H1 (cell line): Measurements from ENCODE around the gene RALGDS. TPM values are rescaled to one million over a fixed set of nuclear protein-coding genes. Genes with fewer than 3 reads are reported as not detected.

Experiments
- CTCF ChIA-PET: fragments of 300-600 bp; sonication (Branson Sonifier 250); formaldehyde crosslinking; loops from one replicate; lab custom pipeline; 2021; ENCODE audit not compliant: partially characterized antibody; lab: Charles Lee
- POLR2A ChIA-PET: fragments of 300-600 bp; sonication (Branson Sonifier 250); formaldehyde crosslinking; loops from one replicate; lab custom pipeline; 2021; ENCODE audit warnings: inconsistent platforms; ENCODE audit not compliant: partially characterized antibody; lab: Charles Lee
- DNase-seq, 2 experiments: peaks; one replicate each; pipeline versions ENCODE4 v3.0.0 to v3.0.0-alpha.2; 2010 to 2022; ENCODE audit warnings: low spot score in 2 of 2, low read depth in 1 of 2, mixed read lengths in 1 of 2
- FAIRE-seq: peaks from 2 replicates; lab custom pipeline; 2011; peaks lifted over from hg19 to GRCh38; lab: Jason Lieb, UNC
- H2AFZ ChIP-seq: 2 replicates; pipeline ENCODE4 v1.8.1; 2012; ENCODE audit warnings: low read length, inconsistent platforms
- H2AK5ac ChIP-seq: 2 replicates; pipeline ENCODE4 v1.6.1; 2013; ENCODE audit warnings: low read depth, low read length
- H2BK120ac ChIP-seq: replicated peaks from 2 replicates; pipeline ENCODE3; 2013; ENCODE audit warnings: low read depth, low read length, inconsistent platforms
- H2BK12ac ChIP-seq: 2 replicates; pipeline ENCODE4 v1.6.1; 2013; ENCODE audit warnings: low read depth, low read length
- H2BK15ac ChIP-seq: 2 replicates; pipeline ENCODE4 v1.6.1; 2013; ENCODE audit warnings: low read length
- H2BK20ac ChIP-seq: 2 replicates; pipeline ENCODE4 v1.6.1; 2013; ENCODE audit warnings: low read length
- H2BK5ac ChIP-seq: 2 replicates; pipeline ENCODE4 v1.6.1; 2013; ENCODE audit warnings: low read depth, low read length
- H3K14ac ChIP-seq: 2 replicates; pipeline ENCODE4 v1.6.1; 2013; ENCODE audit warnings: inconsistent platforms; ENCODE audit not compliant: insufficient read length
- H3K18ac ChIP-seq: 2 replicates; pipeline ENCODE4 v1.6.1; 2013; ENCODE audit warnings: low read length; ENCODE audit errors: extremely low read depth
- H3K23ac ChIP-seq: 2 replicates; pipeline ENCODE4 v1.6.1; 2013; ENCODE audit warnings: inconsistent platforms; ENCODE audit not compliant: insufficient read length
- H3K23me2 ChIP-seq: 2 replicates; pipeline ENCODE4 v1.6.1; 2013; ENCODE audit warnings: low read depth, low read length
- H3K27ac ChIP-seq: 2 replicates; pipeline ENCODE4 v1.6.1; 2011; ENCODE audit warnings: low read depth, low read length, inconsistent platforms
- H3K27me3 ChIP-seq, 4 experiments: replicated peaks in 1 of 4; 1 replicate in 1 of 4; 2 replicates in 3 of 4; pipeline versions ENCODE4 v1.6.1 to v1.8.1; 2011 to 2013; ENCODE audit warnings: low read length in 3 of 4, mild to moderate bottlenecking in 3 of 4, inconsistent platforms in 2 of 4, mixed read lengths in 2 of 4, moderate library complexity in 1 of 4; ENCODE audit not compliant: control insufficient read depth in 3 of 4, insufficient read depth in 3 of 4; ENCODE audit errors: extremely low read depth in 1 of 4
- H3K36me3 ChIP-seq, 4 experiments: 2 replicates each; pipeline versions ENCODE4 v1.6.1 to v1.8.1; 2011 to 2013; ENCODE audit warnings: mild to moderate bottlenecking in 4 of 4, low read length in 3 of 4, moderate library complexity in 2 of 4, control low read depth in 1 of 4, inconsistent platforms in 1 of 4; ENCODE audit not compliant: insufficient read depth in 4 of 4, control insufficient read depth in 2 of 4
- H3K4ac ChIP-seq: replicated peaks from 2 replicates; pipeline ENCODE3; 2013; ENCODE audit warnings: low read length, low read depth, mixed read lengths, inconsistent platforms; ENCODE audit not compliant: insufficient read length
- H3K4me1 ChIP-seq, 4 experiments: replicated peaks in 1 of 4; 1 replicate in 1 of 4; 2 replicates in 3 of 4; pipeline versions ENCODE4 v1.6.1 to v1.8.1; 2011 to 2013; ENCODE audit warnings: low read length in 3 of 4, inconsistent platforms in 2 of 4, mixed read lengths in 1 of 4; ENCODE audit not compliant: insufficient read depth in 4 of 4, control insufficient read depth in 3 of 4
- H3K4me2 ChIP-seq, 2 experiments: 2 replicates each; pipeline versions ENCODE4 v1.6.1 to v1.8.1; 2011 to 2013; ENCODE audit warnings: low read depth in 2 of 2, low read length in 2 of 2, control low read depth in 1 of 2, inconsistent platforms in 1 of 2, mild to moderate bottlenecking in 1 of 2; ENCODE audit not compliant: insufficient read depth in 1 of 2
- H3K4me3 ChIP-seq, 4 experiments: fragments of 200-600, 300-600 bp in 1 of 4; sonication (generic), shearing (Covaris generic), sonication (Bioruptor Twin) in 1 of 4; 2 replicates each; pipeline versions ENCODE4 v1.5.1 to v1.8.1; 2011 to 2016; ENCODE audit warnings: low read length in 4 of 4, low read depth in 3 of 4, control low read depth in 2 of 4, inconsistent platforms in 2 of 4, mild to moderate bottlenecking in 2 of 4, mixed read lengths in 1 of 4, moderate library complexity in 1 of 4; ENCODE audit not compliant: insufficient read depth in 2 of 4; ENCODE audit errors: extremely low read depth in 1 of 4
- H3K56ac ChIP-seq: replicated peaks from 2 replicates; pipeline ENCODE3; 2013; ENCODE audit warnings: low read depth, mild to moderate bottlenecking, mixed read lengths, low read length, inconsistent platforms; ENCODE audit not compliant: insufficient read length
- H3K79me1 ChIP-seq: 2 replicates; pipeline ENCODE4 v1.6.1; 2013; ENCODE audit warnings: low read depth, low read length, control low read depth
- H3K79me2 ChIP-seq, 2 experiments: 2 replicates each; pipeline versions ENCODE4 v1.6.1 to v1.8.1; 2012 to 2013; ENCODE audit warnings: low read length in 2 of 2, mild to moderate bottlenecking in 2 of 2, inconsistent platforms in 1 of 2; ENCODE audit not compliant: insufficient read depth in 2 of 2, control insufficient read depth in 1 of 2
- H3K9ac ChIP-seq, 4 experiments: replicated peaks in 1 of 4; 1 replicate in 1 of 4; 2 replicates in 3 of 4; pipeline versions ENCODE4 v1.6.1 to v1.8.1; 2011 to 2013; ENCODE audit warnings: low read depth in 3 of 4, low read length in 3 of 4, control low read depth in 2 of 4, mild to moderate bottlenecking in 2 of 4, moderate library complexity in 2 of 4, inconsistent platforms in 1 of 4; ENCODE audit errors: extremely low read depth in 1 of 4
- H3K9me3 ChIP-seq, 2 experiments: 2 replicates each; pipeline versions ENCODE4 v1.6.1 to v1.8.1; 2012 to 2013; ENCODE audit warnings: mild to moderate bottlenecking in 2 of 2, moderate library complexity in 2 of 2, control low read depth in 1 of 2, inconsistent platforms in 1 of 2, low read depth in 1 of 2, low read length in 1 of 2, mixed read lengths in 1 of 2; ENCODE audit not compliant: insufficient read depth in 2 of 2
- H4K20me1 ChIP-seq, 2 experiments: replicated peaks in 1 of 2; 2 replicates each; pipeline versions ENCODE3 to v1.8.1; 2011 to 2013; ENCODE audit warnings: inconsistent platforms in 2 of 2, low read length in 2 of 2, mild to moderate bottlenecking in 1 of 2; ENCODE audit not compliant: insufficient read depth in 2 of 2, control insufficient read depth in 1 of 2
- H4K5ac ChIP-seq: 2 replicates; pipeline ENCODE4 v1.6.1; 2013; ENCODE audit warnings: low read length, low read depth, mixed read lengths, inconsistent platforms; ENCODE audit not compliant: insufficient read length
- H4K8ac ChIP-seq: 2 replicates; pipeline ENCODE4 v1.8.0; 2013; ENCODE audit warnings: mild to moderate bottlenecking, moderate library complexity, low read length, inconsistent platforms; ENCODE audit not compliant: insufficient read depth; ENCODE audit errors: extremely low read depth
- H4K91ac ChIP-seq: replicated peaks from 2 replicates; pipeline ENCODE3; 2013; ENCODE audit warnings: low read length, mixed read lengths, inconsistent platforms; ENCODE audit not compliant: insufficient read length
- CBX5 ChIP-seq: fragments of 300-800, 300-1000 bp; sonication (generic); IDR thresholded peaks from 2 replicates; pipeline ENCODE4 v1.7.1; 2016; ENCODE audit warnings: antibody characterized with exemption, low read length, low read depth
- CBX8 ChIP-seq: fragments of 300-800, 300-1000 bp; sonication (generic); IDR thresholded peaks from 2 replicates; pipeline ENCODE4 v1.7.1; 2016; ENCODE audit warnings: low read depth, low read length, borderline replicate concordance
- FOSL1 ChIP-seq: IDR thresholded peaks from 2 replicates; pipeline ENCODE4 v1.6.1; 2011; ENCODE audit warnings: mild to moderate bottlenecking, low read depth, low read length, moderate library complexity; ENCODE audit not compliant: insufficient read depth
- GABPA ChIP-seq: IDR thresholded peaks from 2 replicates; pipeline ENCODE4 v1.6.1; 2011; ENCODE audit warnings: mild to moderate bottlenecking, low read length, moderate library complexity, borderline replicate concordance; ENCODE audit not compliant: insufficient read depth
- JUND ChIP-seq: IDR thresholded peaks from 2 replicates; pipeline ENCODE4 v1.6.1; 2011; ENCODE audit warnings: mild to moderate bottlenecking, improper control_type of control experiment, low read length
- MAX ChIP-seq: IDR thresholded peaks from 2 replicates; pipeline ENCODE4 v1.6.1; 2012; ENCODE audit warnings: inconsistent platforms
- NANOG ChIP-seq: IDR thresholded peaks from 2 replicates; pipeline ENCODE4 v1.6.1; 2011; ENCODE audit warnings: low read length, low read depth, mild to moderate bottlenecking, inconsistent platforms; ENCODE audit not compliant: insufficient read depth, poor library complexity, severe bottlenecking
- NRF1 ChIP-seq: IDR thresholded peaks from 2 replicates; pipeline ENCODE4 v1.6.1; 2011; ENCODE audit warnings: mild to moderate bottlenecking, low read depth, low read length, improper control_type of control experiment
- SIN3A ChIP-seq, 2 experiments: IDR thresholded peaks in 1 of 2; conservative IDR thresholded peaks in 1 of 2; 2 replicates each; pipeline ENCODE4 v1.6.1; 2011 to 2012; ENCODE audit warnings: low read length in 2 of 2, improper control_type of control experiment in 1 of 2, low read depth in 1 of 2, mild to moderate bottlenecking in 1 of 2
- SP4 ChIP-seq: IDR thresholded peaks from 2 replicates; pipeline ENCODE4 v1.6.1; 2012; ENCODE audit warnings: low read length, inconsistent platforms
- SRF ChIP-seq: IDR thresholded peaks from 2 replicates; pipeline ENCODE4 v1.6.1; 2011; ENCODE audit warnings: mild to moderate bottlenecking, low read depth, low read length, moderate library complexity
- SUZ12 ChIP-seq: fragments of 200-600 bp; sonication (generic); IDR thresholded peaks from 2 replicates; pipeline ENCODE4 v1.6.1; 2012; ENCODE audit warnings: mild to moderate bottlenecking, inconsistent platforms, low read length, moderate library complexity, mixed read lengths
- TAF1 ChIP-seq: IDR thresholded peaks from 2 replicates; pipeline ENCODE4 v1.6.1; 2011; ENCODE audit warnings: mild to moderate bottlenecking, low read depth, low read length
- TBP ChIP-seq: IDR thresholded peaks from 2 replicates; pipeline ENCODE4 v1.6.1; 2011; ENCODE audit warnings: low read depth, low read length, improper control_type of control experiment
- TEAD4 ChIP-seq: IDR thresholded peaks from 2 replicates; pipeline ENCODE4 v1.6.1; 2012; ENCODE audit warnings: low read depth, low read length, inconsistent platforms, mixed read lengths
- WGBS, 2 experiments: shearing (Covaris generic) in 1 of 2; methylation state at CpG; one replicate each; pipeline versions ENCODE4 v1.1.6 to v1.1.7; 2013 to 2015; ENCODE audit warnings: low lambda C conversion rate in 2 of 2, mixed read lengths in 2 of 2, inconsistent platforms in 1 of 2, low coverage in 1 of 2, missing lambda C conversion rate in 1 of 2; ENCODE audit not compliant: insufficient replicate concordance in 2 of 2, insufficient coverage in 1 of 2, insufficient read length in 1 of 2; ENCODE audit errors: extremely low coverage in 1 of 2, missing lambda C conversion rate in 1 of 2; 5-methylcytosine and 5-hydroxymethylcytosine counted together
- polyA plus RNA-seq, 7 experiments: library from polyadenylated mRNA; depleted of rRNA in 3 of 7; stranded (reverse) in 5 of 7; unstranded in 2 of 7; fragments of >200 nt in 5 of 7; fragments of 200-250 nt in 2 of 7; gene quantifications; 1 replicate in 5 of 7; 2 replicates in 1 of 7; 4 replicates in 1 of 7; pipeline versions ENCODE4 v1.2.1 to v1.2.3, GENCODE V29; 2011 to 2013; ENCODE audit warnings: missing spikeins in 2 of 7, mixed read lengths in 2 of 7
- total RNA-seq: library from RNA; stranded (reverse); fragmentation: NEBNext Ultra II Directional; extraction: Animal tissue kit (Norgen Biotek cat#: 25700); gene quantifications from 2 replicates; pipeline ENCODE4 v1.2.1, GENCODE V29; 2021

Gene RALGDS
- total and polyA plus RNA-seq, 2 of the 8 experiments (the other 6 are each of a cell fraction or from before 2014, with no cell fraction given), result 14.5 to 25.5 TPM

- Histone ChIP-seq H2BK120ac (no peak overlapping the region), H3K23ac (no peak overlapping the region), H2BK15ac (no peak overlapping the region), H3K18ac (no peak overlapping the region), H3K36me3 (peaks cover 0 to 29% (median 8%) of the 10 kb centered on the region in 4 experiments; a peak in 6 of 8 replicates), H2AFZ (no peak overlapping the region), H4K5ac (no peak overlapping the region), H3K9me3 (peaks cover 11 to 13% of the 10 kb centered on the region in 2 experiments; a peak in 3 of 4 replicates), H4K91ac (no peak overlapping the region), H2BK20ac (no peak overlapping the region), H3K79me2 (no peaks in the 10 kb centered on the region), H3K14ac (no peak overlapping the region), H3K27ac (no peak overlapping the region), H3K4me1 (no peaks in the 10 kb centered on the region), H3K4ac (no peak overlapping the region), H2BK5ac (no peak overlapping the region), H3K79me1 (no peaks in the 10 kb centered on the region), H3K27me3 (no peaks in the 10 kb centered on the region), H3K23me2 (no peaks in the 10 kb centered on the region), H4K20me1 (peaks cover 2 to 7% of the 10 kb centered on the region in 2 experiments), H2AK5ac (no peak overlapping the region), H3K4me2 (no peak overlapping the region), H2BK12ac (no peak overlapping the region), H3K4me3 (no peak overlapping the region), H3K9ac (no peak overlapping the region), H3K56ac (no peak overlapping the region), H4K8ac (no peak overlapping the region)
- WGBS, 2 experiments, result 79% methylated on average over 5 of the region's 5 CpGs; no CpG with 5 or more reads in 1 of the 2 experiments
- POLR2A ChIA-PET, result no interaction called here
- FAIRE-seq, result no peak
- DNase-seq, result no peak
- CTCF ChIA-PET, result interaction anchor here (0.7 to 2.8 kb wide), 7 partner anchors 9 to 175 kb away, joined by 3 to 11 read pairs (median 3); no protein-coding TSS in a partner anchor
- TF ChIP-seq NRF1 (no peak), SIN3A (conservative IDR thresholded peaks at IDR 0.05 in 1 of 2, IDR thresholded peaks at IDR 0.05 in 1 of 2; ENCODE audit: low read depth in 1 of 2, low read length in 2 of 2) (no peak), SUZ12 (no peak), TBP (no peak), GABPA (no peak), FOSL1 (no peak), CBX8 (no peak), CBX5 (no peak), NANOG (no peak), JUND (no peak), SRF (no peak), MAX (no peak), TEAD4 (no peak), SP4 (no peak), TAF1 (no peak)
These were observed 22.2 kb downstream of the RALGDS start for GRCh38 chr9:133098871-133099270.
